ENCODE results near the gene TRAM2. TPM values are rescaled to one million over a fixed set of nuclear protein-coding genes. Genes with fewer than 3 reads are reported as not detected.
"Not testable (repeated sequence)": the region's sequence is repeated elsewhere in the genome, so short reads cannot be mapped to it uniquely, and the experiment has no call there.

Gene TRAM2
- polyA plus RNA-seq, 4 donors, result 45.8 to 52.9 (median 48.1) TPM

- DNase-seq (ENCODE audit: low read depth in 4 of 4, low spot score in 3 of 4), result no peak
Observed at GRCh38 chr6:52497652-52498408, 79.0 kb downstream of the TRAM2 start.

GRCh38 chr6:52496631-52497030 is 80.2 kb downstream of the TRAM2 start:
- no peak for DNase-seq (ENCODE audit: low read depth in 4 of 4, low spot score in 3 of 4)

- DNase-seq (ENCODE audit: low read depth in 4 of 4, low spot score in 3 of 4), result no peak
Observed at GRCh38 chr6:52495922-52496321, 80.9 kb downstream of the TRAM2 start.

GRCh38 chr6:52494298-52495072 is 82.4 kb downstream of the TRAM2 start:
- DNase-seq (ENCODE audit: low read depth in 4 of 4, low spot score in 3 of 4), result no peak

GRCh38 chr6:52493669-52494068 is 83.2 kb downstream of the TRAM2 start:
- DNase-seq (ENCODE audit: low read depth in 4 of 4, low spot score in 3 of 4), result no peak

- DNase-seq (ENCODE audit: low read depth in 4 of 4, low spot score in 3 of 4), result no peak
Observed at GRCh38 chr6:52491203-52492069, 85.4 kb downstream of the TRAM2 start.

- DNase-seq (ENCODE audit: low read depth in 4 of 4, low spot score in 3 of 4), result no peak
Observed at GRCh38 chr6:52489881-52490280, 87.0 kb downstream of the TRAM2 start.

GRCh38 chr6:52483671-52484003 is 93.2 kb downstream of the TRAM2 start:
- no peak for DNase-seq (ENCODE audit: low read depth in 4 of 4, low spot score in 3 of 4)

GRCh38 chr6:52482903-52483670 is 93.8 kb downstream of the TRAM2 start:
- no peak for DNase-seq (ENCODE audit: low read depth in 4 of 4, low spot score in 3 of 4)

GRCh38 chr6:52475307-52475706 is 101.6 kb downstream of the TRAM2 start:
- DNase-seq (ENCODE audit: low read depth in 4 of 4, low spot score in 3 of 4), result no peak

- DNase-seq (ENCODE audit: low read depth in 4 of 4, low spot score in 3 of 4), result no peak
Observed at GRCh38 chr6:52474173-52474572, 102.7 kb downstream of the TRAM2 start.

GRCh38 chr6:52461194-52461593 is 115.7 kb downstream of the TRAM2 start:
- DNase-seq (ENCODE audit: low read depth in 4 of 4, low spot score in 3 of 4), result not testable (repeated sequence)

GRCh38 chr6:52457096-52457495 is 119.8 kb downstream of the TRAM2 start:
- DNase-seq (ENCODE audit: low read depth in 4 of 4, low spot score in 3 of 4), result no peak

GRCh38 chr6:52454556-52454955 is 122.3 kb downstream of the TRAM2 start:
- no peak for DNase-seq (ENCODE audit: low read depth in 4 of 4, low spot score in 3 of 4)

Other genes starting within 250 kb of the TRAM2 start
- gene PAQR8, start 214.9 kb downstream of the TRAM2 start, polyA plus RNA-seq (ENCODE audit: insufficient read length in 4 of 4), result 10 to 100 TPM; 22.9 to 37.1 (median 31.8) TPM
- 10 to 100 TPM; 48.8 to 59.9 (median 52.0) TPM for gene EFHC1, start 156.7 kb downstream of the TRAM2 start, polyA plus RNA-seq (ENCODE audit: insufficient read length in 4 of 4)
- gene TMEM14A, start 94.1 kb upstream of the TRAM2 start, polyA plus RNA-seq (ENCODE audit: insufficient read length in 4 of 4), result 10 to 100 TPM; 51.2 to 56.4 (median 55.9) TPM
- under 1 TPM in 2 of 4 donors, not detected in 2; 0.28 to 0.61 TPM for gene GSTA2, start 186.4 kb upstream of the TRAM2 start, polyA plus RNA-seq (ENCODE audit: insufficient read length in 4 of 4)
- gene GSTA1, start 226.8 kb upstream of the TRAM2 start, polyA plus RNA-seq (ENCODE audit: insufficient read length in 4 of 4), result 1 to 10 TPM; 1.1 to 2.4 (median 1.9) TPM